Body of pancreas (tissue), 4 donors: ENCODE results near the gene CYB561D2. TPM values are rescaled to one million over a fixed set of nuclear protein-coding genes. Genes with fewer than 3 reads are reported as not detected.

ENCODE experiments used
- ATAC-seq: fragments of 150-250 bp; one replicate; pipeline ENCODE4 v1.9.1; 2016
- DNase-seq, 4 donors: peaks; one replicate each; pipeline ENCODE4 v3.0.0-alpha.2; 2019
- H3K27ac ChIP-seq, 4 donors: fragments of 200-600 bp; sonication (generic); 1 replicate in 3 of 4; 2 replicates in 1 of 4; pipeline versions ENCODE4 v1.5.1 to v1.6.1; 2016 to 2019; ENCODE audit warnings: mild to moderate bottlenecking in 1 of 4, mixed read lengths in 1 of 4, moderate library complexity in 1 of 4
- H3K27me3 ChIP-seq, 2 donors: fragments of 200-600 bp; sonication (generic); one replicate each; pipeline ENCODE4 v1.6.0; 2016; ENCODE audit warnings: mild to moderate bottlenecking in 1 of 2
- H3K36me3 ChIP-seq, 2 donors: fragments of 200-600 bp; sonication (generic); replicated peaks in 1 of 2; 2 replicates each; pipeline ENCODE4 v1.5.1; 2016; ENCODE audit warnings: low read depth in 2 of 2; ENCODE audit not compliant: insufficient read depth in 1 of 2
- H3K4me1 ChIP-seq: fragments of 200-600 bp; sonication (generic); one replicate; pipeline ENCODE4 v1.6.0; 2016
- H3K4me3 ChIP-seq, 2 donors: fragments of 200-600 bp; sonication (generic); 1 replicate in 1 of 2; 2 replicates in 1 of 2; pipeline ENCODE4 v1.5.1; 2016 to 2019
- H3K9me3 ChIP-seq, 3 donors: fragments of 200-600 bp; sonication (generic); 1 replicate in 2 of 3; 2 replicates in 1 of 3; pipeline ENCODE4 v1.5.1; 2016
- CTCF ChIP-seq, 7 experiments: fragments of 450-650 bp in 4 of 7; fragments of 200-600 bp in 3 of 7; sonication (generic) in 3 of 7; IDR thresholded peaks; one replicate each; pipeline ENCODE4 v1.5.1; 2016 to 2019; ENCODE audit warnings: antibody characterized with exemption in 7 of 7
- POLR2A ChIP-seq, 3 donors: fragments of 450-650 bp; IDR thresholded peaks; one replicate each; pipeline ENCODE4 v1.6.1; 2016; ENCODE audit warnings: antibody characterized with exemption in 3 of 3, mild to moderate bottlenecking in 2 of 3
- WGBS, 2 donors: methylation state at CpG; one replicate each; pipeline ENCODE4 v1.1.5; 2017; 5-methylcytosine and 5-hydroxymethylcytosine counted together
- intact Hi-C: fragments of 100-400 bp; cut with DNase I; formaldehyde crosslinking; loops from one replicate; pipeline ENCODE4 v1.15.1; 2023
- total RNA-seq, 2 donors: library from RNA; depleted of rRNA; stranded (reverse); fragments of >200 nt; gene quantifications; one replicate each; pipeline ENCODE4 v1.1.0, GENCODE V29; 2016

The CYB561D2 gene
- total RNA-seq, 2 donors from 2014 or later, result 11.4 to 29.0 TPM

- H3K9me3 ChIP-seq, result no peaks in the 10 kb centered on the region
- peaks cover 0 to 5% of the 10 kb centered on the region in 2 donors for H3K36me3 ChIP-seq
- H3K4me1 ChIP-seq, result peaks cover 27% of the 10 kb centered on the region
- peak in 1 of 4 donors; percentile 18 for DNase-seq
- TF ChIP-seq CTCF (IDR thresholded peaks at IDR 0.05) (no peak), POLR2A (IDR thresholded peaks at IDR 0.05) (no peak)
- WGBS, 2 donors, result 67 to 72% methylated on average over 3 of the region's 3 CpGs
- no peak for ATAC-seq
- no peaks in the 10 kb centered on the region for H3K27me3 ChIP-seq
- H3K27ac ChIP-seq, result no peak overlapping the region
- intact Hi-C loops, result no loop called here
- no peak overlapping the region for H3K4me3 ChIP-seq
Measured at GRCh38 chr3:50314342-50314741, 36.3 kb upstream of the CYB561D2 start.

GRCh38 chr3:50314816-50315215 is 35.8 kb upstream of the CYB561D2 start:
- Histone ChIP-seq H3K9me3 (no peaks in the 10 kb centered on the region), H3K4me3 (no peak overlapping the region), H3K27me3 (no peaks in the 10 kb centered on the region), H3K36me3 (peaks cover 0 to 5% of the 10 kb centered on the region in 2 donors), H3K4me1 (peaks cover 27% of the 10 kb centered on the region), H3K27ac (no peak overlapping the region)
- intact Hi-C loops, result no loop called here
- ATAC-seq (no peak), DNase-seq (no peak)
- WGBS, 2 donors, result 90 to 95% methylated on average over 4 of the region's 4 CpGs
- no peak for TF ChIP-seq CTCF (IDR thresholded peaks at IDR 0.05)
- no peak for TF ChIP-seq POLR2A (IDR thresholded peaks at IDR 0.05)

GRCh38 chr3:50316657-50317242 is 33.9 kb upstream of the CYB561D2 start:
- 65 to 75% methylated on average over 2 to 9 of the region's 9 CpGs for WGBS, 2 donors
- ATAC-seq, result no peak
- Histone ChIP-seq H3K27me3 (no peaks in the 10 kb centered on the region), H3K27ac (peak overlapping the region in 1 of 4 donors; percentile 23), H3K4me3 (no peak overlapping the region), H3K9me3 (no peaks in the 10 kb centered on the region), H3K36me3 (peaks cover 0 to 5% of the 10 kb centered on the region in 2 donors), H3K4me1 (peaks cover 37% of the 10 kb centered on the region)
- TF ChIP-seq CTCF (IDR thresholded peaks at IDR 0.05), result no peak
- peak in 1 of 3 donors; percentile 19 for TF ChIP-seq POLR2A (IDR thresholded peaks at IDR 0.05)
- no peak for DNase-seq
- intact Hi-C loops, result no loop called here

- no peak for TF ChIP-seq POLR2A (IDR thresholded peaks at IDR 0.05)
- TF ChIP-seq CTCF (IDR thresholded peaks at IDR 0.05), result no peak
- peak overlapping the region in 1 of 4 donors; percentile 23 for H3K27ac ChIP-seq
- no peaks in the 10 kb centered on the region for H3K9me3 ChIP-seq
- no peaks in the 10 kb centered on the region for H3K27me3 ChIP-seq
- peaks cover 43% of the 10 kb centered on the region for H3K4me1 ChIP-seq
- H3K36me3 ChIP-seq, result peaks cover 0 to 5% of the 10 kb centered on the region in 2 donors
- intact Hi-C loops, result no loop called here
- 61 to 64% methylated on average over 5 to 6 of the region's 6 CpGs for WGBS, 2 donors
- H3K4me3 ChIP-seq, result no peak overlapping the region
- no peak for DNase-seq
- ATAC-seq, result no peak
Measured at GRCh38 chr3:50317300-50317699, 33.4 kb upstream of the CYB561D2 start.

GRCh38 chr3:50318163-50318562 is 32.5 kb upstream of the CYB561D2 start:
- peaks cover 0 to 5% of the 10 kb centered on the region in 2 donors for H3K36me3 ChIP-seq
- no peaks in the 10 kb centered on the region for H3K9me3 ChIP-seq
- no peaks in the 10 kb centered on the region for H3K27me3 ChIP-seq
- peaks cover 50% of the 10 kb centered on the region for H3K4me1 ChIP-seq
- intact Hi-C loops, result no loop called here
- H3K27ac ChIP-seq, result peak overlapping the region in 1 of 4 donors; percentile 12
- WGBS, 2 donors, result 85 to 100% methylated on average over 1 to 11 of the region's 11 CpGs
- H3K4me3 ChIP-seq, result no peak overlapping the region
- DNase-seq, result no peak
- TF ChIP-seq POLR2A (IDR thresholded peaks at IDR 0.05), result no peak
- TF ChIP-seq CTCF (IDR thresholded peaks at IDR 0.05), result no peak
- no peak for ATAC-seq
